Natural killer cell (primary cell): ENCODE results near the gene QTRT2. TPM values are rescaled to one million over a fixed set of nuclear protein-coding genes. Genes with fewer than 3 reads are reported as not detected.

Experiments
- ATAC-seq, 3 donors: fragments of 150-1000 bp in 2 of 3; fragments of 200-7000 bp in 1 of 3; cut with Tn5 transposase; 1 replicate in 1 of 3; 2 replicates in 2 of 3; pipeline ENCODE4 v1.10.0; 2021; ENCODE audit warnings: mild to moderate bottlenecking in 2 of 3, moderate library complexity in 2 of 3
- DNase-seq, 2 donors: peaks; one replicate each; pipeline versions ENCODE4 v3.0.0 to v3.0.0-alpha.2; 2013 to 2021; ENCODE audit warnings: mixed read lengths in 1 of 2
- H3K27ac ChIP-seq: one replicate; pipeline ENCODE4 v1.5.1; 2013; ENCODE audit warnings: mild to moderate bottlenecking, low read length
- H3K27me3 ChIP-seq: one replicate; pipeline ENCODE4 v1.6.1; 2013; ENCODE audit warnings: low read length; ENCODE audit not compliant: control insufficient read depth, insufficient read depth
- H3K36me3 ChIP-seq: one replicate; pipeline ENCODE4 v1.6.1; 2013; ENCODE audit warnings: low read length; ENCODE audit not compliant: control insufficient read depth, insufficient read depth
- H3K4me1 ChIP-seq: one replicate; pipeline ENCODE4 v1.6.1; 2013; ENCODE audit warnings: low read length; ENCODE audit not compliant: control insufficient read depth, insufficient read depth
- H3K4me3 ChIP-seq: one replicate; pipeline ENCODE4 v1.5.1; 2013; ENCODE audit warnings: low read length
- H3K9me3 ChIP-seq: one replicate; pipeline ENCODE4 v1.6.1; 2013; ENCODE audit warnings: low read length; ENCODE audit not compliant: control insufficient read depth, insufficient read depth
- H3K27ac Mint-ChIP-seq, 2 donors: one replicate each; pipeline ENCODE4 v1.8.0; 2022; ENCODE audit warnings: mild to moderate bottlenecking in 2 of 2, mixed read lengths in 2 of 2, moderate library complexity in 1 of 2
- H3K27me3 Mint-ChIP-seq, 2 donors: one replicate each; pipeline ENCODE4 v1.8.0; 2022; ENCODE audit warnings: low read depth in 2 of 2, mixed read lengths in 2 of 2
- H3K36me3 Mint-ChIP-seq: one replicate; pipeline ENCODE4 v1.8.0; 2022; ENCODE audit warnings: mixed read lengths
- H3K4me1 Mint-ChIP-seq, 2 donors: one replicate each; pipeline ENCODE4 v1.8.0; 2022; ENCODE audit warnings: mixed read lengths in 2 of 2
- H3K4me3 Mint-ChIP-seq: one replicate; pipeline ENCODE4 v1.8.0; 2022; ENCODE audit warnings: mild to moderate bottlenecking, moderate library complexity, mixed read lengths
- H3K9me3 Mint-ChIP-seq, 2 donors: one replicate each; pipeline ENCODE4 v1.8.0; 2022; ENCODE audit warnings: mixed read lengths in 2 of 2
- CTCF ChIP-seq: fragments of 200-600 bp; IDR thresholded peaks from one replicate; pipeline ENCODE4 v1.8.0; 2022; ENCODE audit warnings: antibody characterized with exemption
- WGBS: methylation state at CpG from one replicate; pipeline ENCODE4 v1.1.7; 2013; ENCODE audit warnings: missing lambda C conversion rate; ENCODE audit not compliant: insufficient coverage; 5-methylcytosine and 5-hydroxymethylcytosine counted together
- intact Hi-C: fragments of 100-400 bp; cut with micrococcal nuclease; formaldehyde crosslinking; loops from one replicate; pipeline ENCODE4 v1.14.2; 2022
- total RNA-seq, 4 donors: library from RNA; stranded (reverse); fragments of 120-200 nt in 1 of 4; gene quantifications; one replicate each; pipeline versions ENCODE4 v1.2.3 to v1.2.4, GENCODE V29; 2013 to 2022

The QTRT2 gene
- total RNA-seq, 3 donors from 2014 or later (not counting 1 experiment from before 2014, with no cell fraction given): 30.1 to 33.4 (median 30.5) TPM

DNA sequence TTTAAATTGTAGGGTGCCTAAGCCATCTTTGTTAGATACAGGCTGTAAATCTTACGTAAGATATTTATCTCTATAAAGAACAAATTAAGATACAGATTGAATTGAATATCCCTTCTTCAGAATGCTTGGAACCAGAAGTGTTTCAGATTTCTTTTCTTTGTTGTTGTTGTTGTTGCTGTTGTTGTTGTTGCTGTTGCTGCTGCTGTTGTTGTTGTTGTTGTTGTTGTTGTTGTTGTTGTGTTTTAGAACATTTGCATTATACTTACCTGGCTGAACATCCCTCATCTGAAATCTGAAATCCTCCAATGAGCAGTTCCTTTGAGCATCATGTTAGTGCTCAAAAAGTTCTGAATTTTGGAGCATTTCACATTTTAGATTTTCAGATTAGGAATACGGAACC is 26.6 kb downstream of the QTRT2 start:
- Histone ChIP-seq H3K27me3 (no peaks in the 10 kb centered on the region), H3K4me3 (no peak overlapping the region), H3K27ac (no peak overlapping the region), H3K4me1 (no peaks in the 10 kb centered on the region), H3K36me3 (peaks cover 79% of the 10 kb centered on the region), H3K9me3 (no peaks in the 10 kb centered on the region)
- TF ChIP-seq CTCF: no peak
- DNase-seq (no peak), ATAC-seq (no peak)
- Mint-ChIP-seq H3K9me3 (no peaks in the 10 kb centered on the region), H3K36me3 (peaks cover 30% of the 10 kb centered on the region), H3K27me3 (no peaks in the 10 kb centered on the region), H3K4me3 (no peak overlapping the region), H3K4me1 (no peaks in the 10 kb centered on the region), H3K27ac (no peak overlapping the region)
- WGBS: 100% methylated on average over 1 of the region's 2 CpGs
- intact Hi-C loops: no loop called here

- no peak overlapping the region for H3K27ac Mint-ChIP-seq
- intact Hi-C loops: no loop called here
- DNase-seq: no peak
- no peaks in the 10 kb centered on the region for H3K9me3 Mint-ChIP-seq
- Histone ChIP-seq H3K27me3 (no peaks in the 10 kb centered on the region), H3K36me3 (peaks cover 53% of the 10 kb centered on the region), H3K4me3 (no peak overlapping the region), H3K9me3 (no peaks in the 10 kb centered on the region), H3K27ac (no peak overlapping the region), H3K4me1 (no peaks in the 10 kb centered on the region)
- H3K36me3 Mint-ChIP-seq: peaks cover 12% of the 10 kb centered on the region
- H3K27me3 Mint-ChIP-seq: no peaks in the 10 kb centered on the region
- WGBS: 96% methylated on average over 2 of the region's 2 CpGs
- H3K4me1 Mint-ChIP-seq: no peaks in the 10 kb centered on the region
- no peak overlapping the region for H3K4me3 Mint-ChIP-seq
- TF ChIP-seq CTCF: no peak
- no peak for ATAC-seq
These were observed 29.8 kb downstream of the QTRT2 start for GRCh38 chr3:114086356-114086755.

GRCh38 chr3:114089675-114090074 is 33.1 kb downstream of the QTRT2 start:
- no peak overlapping the region for H3K4me3 ChIP-seq
- Mint-ChIP-seq H3K27me3 (peaks cover 4 to 21% of the 10 kb centered on the region in 2 donors), H3K9me3 (no peaks in the 10 kb centered on the region), H3K36me3 (peaks cover 12% of the 10 kb centered on the region), H3K4me1 (peaks cover 0 to 5% of the 10 kb centered on the region in 2 donors), H3K4me3 (no peak overlapping the region), H3K27ac (no peak overlapping the region)
- H3K36me3 ChIP-seq: peaks cover 26% of the 10 kb centered on the region
- no peak for TF ChIP-seq CTCF
- DNase-seq: no peak
- intact Hi-C loops: no loop called here
- no peak overlapping the region for H3K27ac ChIP-seq
- H3K9me3 ChIP-seq: no peaks in the 10 kb centered on the region
- H3K27me3 ChIP-seq: no peaks in the 10 kb centered on the region
- no peak for ATAC-seq
- no peaks in the 10 kb centered on the region for H3K4me1 ChIP-seq
